Measurements from ENCODE around the gene BANP.

The BANP gene

DNA sequence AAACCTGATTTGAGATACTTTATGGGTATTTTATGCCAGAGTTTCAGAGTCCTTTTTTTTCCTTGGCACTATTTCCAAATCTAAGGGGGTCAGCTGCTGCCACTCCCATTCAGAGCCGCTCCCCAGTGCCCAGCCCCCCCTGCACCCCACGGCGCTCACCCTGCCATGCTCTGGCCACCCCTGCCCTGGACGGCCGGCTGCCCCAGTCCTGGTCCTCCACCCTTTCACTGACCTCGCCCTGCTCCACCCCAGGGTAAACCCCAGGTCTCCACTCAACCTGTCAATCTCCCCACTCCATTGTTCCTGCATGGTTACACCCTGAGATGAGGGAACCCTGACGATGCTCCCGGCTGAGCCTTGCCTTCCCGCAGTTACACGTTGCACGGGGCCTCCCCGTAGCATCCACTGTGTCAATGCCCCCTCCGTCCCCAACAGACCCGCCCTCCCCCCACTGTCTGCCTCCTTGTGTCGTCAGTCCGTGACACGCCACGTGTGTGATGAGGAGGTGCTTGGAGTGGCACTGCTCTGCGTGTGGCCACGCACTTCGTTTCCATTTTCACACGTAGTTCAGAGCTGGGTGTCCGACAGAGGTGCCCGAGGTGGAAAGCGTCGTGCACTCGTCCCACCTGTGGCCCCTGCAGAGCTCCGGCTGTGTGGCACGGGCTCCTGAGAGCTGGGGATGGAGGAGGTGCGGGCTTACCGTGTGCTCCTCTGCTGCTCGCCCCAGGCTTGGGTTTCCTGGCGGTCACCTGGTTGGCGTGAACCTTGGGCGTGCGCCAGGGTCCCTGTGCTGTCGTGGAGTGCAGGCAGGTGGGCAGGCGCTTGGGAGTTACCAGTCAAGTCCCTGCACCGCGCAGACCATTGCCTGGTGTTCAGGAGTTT, 116.5 kb downstream of the BANP start:
- Histone ChIP-seq H2BK12ac (ENCODE audit: low read length in 2 of 2) (no peak overlapping the region), H3K4me2 (ENCODE audit: low read length, poor library complexity, severe bottlenecking) (no peak overlapping the region), H4K91ac (ENCODE audit: low read length) (no peak overlapping the region), H2BK120ac (ENCODE audit: low read depth, low read length) (no peak overlapping the region), H3K4me1 (ENCODE audit: control insufficient read depth, insufficient read depth, low read depth, low read length) (peaks cover 27% of the 10 kb centered on the region), H3K23ac (ENCODE audit: low read length in 2 of 2) (no peak overlapping the region), H2BK5ac (ENCODE audit: low read depth, low read length, poor library complexity, severe bottlenecking) (no peak overlapping the region), H3K18ac (ENCODE audit: low read depth in 1 of 2, low read length in 2 of 2) (no peak overlapping the region), H3K4me3 (ENCODE audit: insufficient read depth in 1 of 2, low read depth in 1 of 2, low read length in 2 of 2) (no peak overlapping the region), H3K79me1 (replicated peaks; ENCODE audit: low read length, poor library complexity, severe bottlenecking) (peaks cover 36% of the 10 kb centered on the region), H3K9me3 (ENCODE audit: control insufficient read depth, low read length) (no peaks in the 10 kb centered on the region), H2AFZ (ENCODE audit: low read depth, low read length) (no peak overlapping the region), H3K27me3 (ENCODE audit: control insufficient read depth in 1 of 2, insufficient read depth in 1 of 2, low read length in 2 of 2) (no peaks in the 10 kb centered on the region), H2AK5ac (ENCODE audit: low read length, severe bottlenecking) (no peak overlapping the region), H2BK15ac (ENCODE audit: low read depth, poor library complexity, severe bottlenecking) (no peak overlapping the region), H3K27ac (ENCODE audit: low read length, poor library complexity, severe bottlenecking) (no peak overlapping the region), H4K8ac (ENCODE audit: low read length) (no peak overlapping the region), H3K4ac (ENCODE audit: low read depth in 1 of 2, low read length in 2 of 2) (no peak overlapping the region), H3K9ac (ENCODE audit: low read length) (no peak overlapping the region), H3K14ac (ENCODE audit: low read length in 2 of 2) (no peak overlapping the region), H3K36me3 (ENCODE audit: control insufficient read depth in 1 of 2, insufficient read depth in 2 of 2, low read depth in 1 of 2, low read length in 2 of 2) (peaks cover 17 to 72% of the 10 kb centered on the region in 2 experiments)
- WGBS = 96% methylated on average over 39 of the region's 40 CpGs
- no peak for DNase-seq

DNA sequence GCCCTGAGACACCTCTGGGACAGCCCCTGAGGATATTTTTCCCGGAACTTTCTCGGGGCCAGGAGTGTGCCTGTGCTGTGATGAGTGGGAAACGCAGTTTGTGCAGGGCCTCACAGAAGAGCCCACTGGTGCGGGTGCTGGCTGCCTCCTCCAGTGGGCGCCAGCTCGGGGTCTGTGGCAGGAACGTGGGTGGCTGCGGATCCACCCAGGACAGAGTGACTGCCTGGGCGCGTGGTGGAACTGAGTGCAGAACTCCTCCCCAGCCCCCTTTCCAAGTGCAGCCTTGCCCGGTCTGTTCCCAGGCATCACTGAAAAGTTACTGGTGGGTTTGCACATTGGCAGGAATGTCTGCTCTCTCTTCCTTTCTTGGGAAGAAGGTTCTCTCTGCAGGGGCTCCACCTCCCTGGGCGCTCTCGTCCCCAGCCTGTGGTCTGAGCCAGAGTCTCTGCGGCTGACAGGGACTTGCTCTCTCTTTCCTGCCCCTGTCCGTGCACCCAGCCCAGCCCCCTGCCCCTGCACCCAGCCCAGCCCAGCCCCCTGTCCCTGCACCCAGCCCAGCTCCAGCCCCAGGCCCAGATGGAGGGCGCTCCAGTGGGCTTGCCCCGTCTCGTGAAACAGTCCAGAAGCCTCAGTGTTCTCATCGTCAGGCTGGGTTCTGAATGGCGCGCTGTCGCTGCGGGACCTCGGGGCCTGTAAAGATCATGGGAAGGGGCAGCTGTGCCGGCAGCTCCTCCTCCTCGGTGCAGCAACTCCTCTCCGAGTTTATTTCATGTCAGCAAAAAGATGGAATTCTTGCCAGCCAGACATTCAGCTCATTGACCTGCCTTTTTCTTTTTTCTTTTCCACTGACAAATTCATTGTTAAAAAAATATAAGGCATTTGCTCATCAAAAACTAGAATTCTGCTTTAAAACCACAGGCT, 117.5 kb downstream of the BANP start:
- no peak overlapping the region for H2AK5ac ChIP-seq (ENCODE audit: low read length, severe bottlenecking)
- H2AFZ ChIP-seq (ENCODE audit: low read depth, low read length) = no peak overlapping the region
- H3K79me1 ChIP-seq (replicated peaks; ENCODE audit: low read length, poor library complexity, severe bottlenecking) = peaks cover 36% of the 10 kb centered on the region
- no peak for DNase-seq
- H2BK12ac ChIP-seq (ENCODE audit: low read length in 2 of 2) = no peak overlapping the region
- H3K23ac ChIP-seq (ENCODE audit: low read length in 2 of 2) = no peak overlapping the region
- no peak overlapping the region for H3K9ac ChIP-seq (ENCODE audit: low read length)
- H3K4me3 ChIP-seq (ENCODE audit: insufficient read depth in 1 of 2, low read depth in 1 of 2, low read length in 2 of 2) = no peak overlapping the region
- H3K27me3 ChIP-seq (ENCODE audit: control insufficient read depth in 1 of 2, insufficient read depth in 1 of 2, low read length in 2 of 2) = no peaks in the 10 kb centered on the region
- 96% methylated on average over 27 of the region's 27 CpGs for WGBS
- no peak overlapping the region for H3K27ac ChIP-seq (ENCODE audit: low read length, poor library complexity, severe bottlenecking)
- no peak overlapping the region for H4K8ac ChIP-seq (ENCODE audit: low read length)
- no peaks in the 10 kb centered on the region for H3K9me3 ChIP-seq (ENCODE audit: control insufficient read depth, low read length)
- no peak overlapping the region for H3K4ac ChIP-seq (ENCODE audit: low read depth in 1 of 2, low read length in 2 of 2)
- no peak overlapping the region for H3K4me2 ChIP-seq (ENCODE audit: low read length, poor library complexity, severe bottlenecking)
- H3K18ac ChIP-seq (ENCODE audit: low read depth in 1 of 2, low read length in 2 of 2) = no peak overlapping the region
- peaks cover 19 to 80% of the 10 kb centered on the region in 2 experiments for H3K36me3 ChIP-seq (ENCODE audit: control insufficient read depth in 1 of 2, insufficient read depth in 2 of 2, low read depth in 1 of 2, low read length in 2 of 2)
- H2BK120ac ChIP-seq (ENCODE audit: low read depth, low read length) = no peak overlapping the region
- peaks cover 19% of the 10 kb centered on the region for H3K4me1 ChIP-seq (ENCODE audit: control insufficient read depth, insufficient read depth, low read depth, low read length)
- no peak overlapping the region for H2BK5ac ChIP-seq (ENCODE audit: low read depth, low read length, poor library complexity, severe bottlenecking)
- H2BK15ac ChIP-seq (ENCODE audit: low read depth, poor library complexity, severe bottlenecking) = no peak overlapping the region
- H4K91ac ChIP-seq (ENCODE audit: low read length) = no peak overlapping the region
- H3K14ac ChIP-seq (ENCODE audit: low read length in 2 of 2) = no peak overlapping the region

DNA sequence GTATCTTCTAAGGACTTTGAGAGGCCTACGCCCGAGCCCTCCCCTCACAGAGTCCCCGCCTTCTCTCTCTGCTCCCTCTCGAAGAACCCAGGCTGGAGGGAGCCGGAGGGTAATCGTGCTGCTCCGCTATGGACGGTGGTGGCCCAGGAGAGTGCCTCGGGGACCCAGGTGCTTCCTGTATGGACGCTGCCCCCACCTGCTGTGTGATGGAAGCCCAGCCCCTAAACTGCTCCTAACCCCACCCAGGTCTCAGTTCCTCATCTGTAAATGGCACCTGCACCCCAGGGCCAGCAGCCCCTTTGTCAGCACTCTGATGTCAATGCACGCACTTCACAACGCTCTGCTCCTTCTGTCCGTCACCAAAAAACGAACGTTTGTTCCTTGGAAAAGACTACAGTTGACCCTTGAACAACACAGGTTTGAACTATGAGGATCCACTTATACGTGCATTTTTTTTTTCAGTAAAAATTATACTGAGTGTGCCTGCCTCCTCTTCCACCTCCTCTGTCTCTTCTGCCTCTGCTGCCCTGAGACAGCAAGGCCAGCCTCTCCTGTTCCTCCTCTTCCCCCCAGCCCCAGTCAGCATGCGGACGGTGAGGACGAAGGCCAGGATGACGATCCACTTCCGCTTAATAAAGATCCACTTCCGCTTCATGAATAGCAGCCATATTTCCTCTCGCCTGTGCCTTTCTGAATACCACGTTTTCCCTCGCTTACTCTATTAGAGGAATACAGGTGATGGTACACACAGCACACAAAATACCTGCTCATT, 118.3 kb downstream of the BANP start:
- H2BK12ac ChIP-seq (ENCODE audit: low read length in 2 of 2) = no peak overlapping the region
- no peak overlapping the region for H3K23ac ChIP-seq (ENCODE audit: low read length in 2 of 2)
- no peak overlapping the region for H3K4ac ChIP-seq (ENCODE audit: low read depth in 1 of 2, low read length in 2 of 2)
- H2AFZ ChIP-seq (ENCODE audit: low read depth, low read length) = no peak overlapping the region
- no peak overlapping the region for H2BK15ac ChIP-seq (ENCODE audit: low read depth, poor library complexity, severe bottlenecking)
- no peak overlapping the region for H3K4me2 ChIP-seq (ENCODE audit: low read length, poor library complexity, severe bottlenecking)
- peaks cover 13% of the 10 kb centered on the region for H3K4me1 ChIP-seq (ENCODE audit: control insufficient read depth, insufficient read depth, low read depth, low read length)
- H4K91ac ChIP-seq (ENCODE audit: low read length) = no peak overlapping the region
- H3K18ac ChIP-seq (ENCODE audit: low read depth in 1 of 2, low read length in 2 of 2) = no peak overlapping the region
- no peak overlapping the region for H3K14ac ChIP-seq (ENCODE audit: low read length in 2 of 2)
- H3K4me3 ChIP-seq (ENCODE audit: insufficient read depth in 1 of 2, low read depth in 1 of 2, low read length in 2 of 2) = no peak overlapping the region
- no peaks in the 10 kb centered on the region for H3K9me3 ChIP-seq (ENCODE audit: control insufficient read depth, low read length)
- no peak overlapping the region for H2BK120ac ChIP-seq (ENCODE audit: low read depth, low read length)
- H3K27me3 ChIP-seq (ENCODE audit: control insufficient read depth in 1 of 2, insufficient read depth in 1 of 2, low read length in 2 of 2) = no peaks in the 10 kb centered on the region
- no peak overlapping the region for H4K8ac ChIP-seq (ENCODE audit: low read length)
- peaks cover 19 to 81% of the 10 kb centered on the region in 2 experiments for H3K36me3 ChIP-seq (ENCODE audit: control insufficient read depth in 1 of 2, insufficient read depth in 2 of 2, low read depth in 1 of 2, low read length in 2 of 2)
- 88% methylated on average over 25 of the region's 25 CpGs for WGBS
- DNase-seq = no peak
- H3K79me1 ChIP-seq (replicated peaks; ENCODE audit: low read length, poor library complexity, severe bottlenecking) = peaks cover 33% of the 10 kb centered on the region
- no peak overlapping the region for H3K9ac ChIP-seq (ENCODE audit: low read length)
- no peak overlapping the region for H2AK5ac ChIP-seq (ENCODE audit: low read length, severe bottlenecking)
- no peak overlapping the region for H3K27ac ChIP-seq (ENCODE audit: low read length, poor library complexity, severe bottlenecking)
- no peak overlapping the region for H2BK5ac ChIP-seq (ENCODE audit: low read depth, low read length, poor library complexity, severe bottlenecking)

All from mesenchymal stem cell (in vitro differentiated cells and primary cell).